PC-3 (cell line): Measurements from ENCODE around the gene ABLIM3. TPM values are rescaled to one million over a fixed set of nuclear protein-coding genes. Genes with fewer than 3 reads are reported as not detected.

ENCODE experiments used
- ATAC-seq: fragments of 200-7000 bp; cut with Tn5 transposase; 2 replicates; pipeline ENCODE4 v1.9.1; 2020; ENCODE audit warnings: mild to moderate bottlenecking, moderate library complexity
- BruUV-seq: library from RNA; stranded (reverse); fragments of 400-500 nt; replicated peaks from 2 replicates; lab custom pipeline; 2021; lab: Mats Ljungman, UMichigan
- CTCF ChIA-PET: fragments of 300-600 bp; sonication (Branson Sonifier 250); formaldehyde crosslinking; loops from one replicate; lab custom pipeline; 2022; ENCODE audit warnings: antibody characterized with exemption; lab: Charles Lee
- POLR2A ChIA-PET: fragments of 300-600 bp; sonication (Branson Sonifier 250); formaldehyde crosslinking; loops from one replicate; lab custom pipeline; 2022; ENCODE audit warnings: antibody characterized with exemption; ENCODE audit not compliant: unreplicated experiment; lab: Charles Lee
- DNase-seq: peaks from one replicate; pipeline ENCODE4 v3.0.0-alpha.2; 2015
- H2AFZ ChIP-seq: fragments of 300-600 bp; sonication (generic); 2 replicates; pipeline ENCODE4 v1.6.0; 2016; ENCODE audit warnings: antibody characterized with exemption, low read length
- H3F3A ChIP-seq: fragments of 300-600 bp; sonication (generic); one replicate; pipeline ENCODE4 v1.6.0; 2017; ENCODE audit warnings: antibody characterized with exemption, low read length, control low read depth, mild to moderate bottlenecking; ENCODE audit not compliant: unreplicated experiment
- H3K27ac ChIP-seq: fragments of 300-600 bp; sonication (generic); 2 replicates; pipeline ENCODE4 v1.5.1; 2016; ENCODE audit warnings: mild to moderate bottlenecking, low read length
- H3K27me3 ChIP-seq: fragments of 300-600 bp; sonication (generic); 2 replicates; pipeline ENCODE4 v1.6.1; 2016; ENCODE audit warnings: low read length, mixed read lengths
- H3K36me3 ChIP-seq: fragments of 300-600 bp; sonication (generic); 2 replicates; pipeline ENCODE4 v1.6.1; 2016; ENCODE audit warnings: low read depth, mixed run types, low read length, mixed read lengths
- H3K4me1 ChIP-seq: fragments of 300-600 bp; sonication (generic); 2 replicates; pipeline ENCODE4 v1.5.1; 2016; ENCODE audit warnings: low read length; ENCODE audit not compliant: insufficient read depth
- H3K4me2 ChIP-seq: fragments of 300-600 bp; sonication (generic); 2 replicates; pipeline ENCODE4 v1.6.0; 2016; ENCODE audit warnings: low read length
- H3K4me3 ChIP-seq: fragments of 300-600 bp; sonication (generic); 2 replicates; pipeline ENCODE4 v1.5.1; 2016; ENCODE audit warnings: mild to moderate bottlenecking, low read length, mixed read lengths
- H3K79me2 ChIP-seq: fragments of 300-600 bp; sonication (generic); 2 replicates; pipeline ENCODE4 v1.6.1; 2017; ENCODE audit warnings: low read length, mixed read lengths
- H3K9ac ChIP-seq: fragments of 300-600 bp; sonication (generic); 2 replicates; pipeline ENCODE4 v1.6.0; 2016; ENCODE audit warnings: mild to moderate bottlenecking, low read length
- H3K9me2 ChIP-seq: fragments of 300-600 bp; sonication (generic); replicated peaks from 2 replicates; pipeline ENCODE4 v1.6.1; 2016; ENCODE audit warnings: mixed run types, low read length, mixed read lengths
- H3K9me3 ChIP-seq: fragments of 300-600 bp; sonication (generic); 2 replicates; pipeline ENCODE4 v1.6.1; 2016; ENCODE audit warnings: low read length, mixed read lengths
- H4K20me1 ChIP-seq: fragments of 300-600 bp; sonication (generic); 2 replicates; pipeline ENCODE4 v1.6.1; 2016; ENCODE audit warnings: low read length, mixed read lengths
- CTCF ChIP-seq: fragments of 300-600 bp; sonication (generic); conservative IDR thresholded peaks from 2 replicates; pipeline ENCODE4 v1.5.1; 2017; ENCODE audit warnings: antibody characterized with exemption, low read depth, mild to moderate bottlenecking, low read length
- EZH2 ChIP-seq: fragments of 300-600 bp; sonication (generic); IDR thresholded peaks from one replicate; pipeline ENCODE4 v1.6.1; 2017; ENCODE audit warnings: antibody characterized with exemption, mild to moderate bottlenecking, low read length; ENCODE audit not compliant: unreplicated experiment
- EZH2phosphoT487 ChIP-seq: fragments of 300-600 bp; sonication (generic); IDR thresholded peaks from 2 replicates; pipeline ENCODE4 v1.6.1; 2018; ENCODE audit warnings: mild to moderate bottlenecking, antibody characterized with exemption, low read length, borderline replicate concordance
- intact Hi-C: fragments of 100-400 bp; cut with micrococcal nuclease; formaldehyde crosslinking; loops from 2 replicates; pipeline ENCODE4 v1.9.0; 2023
- total RNA-seq: library from RNA; depleted of rRNA; stranded (reverse); fragments of >200 nt; gene quantifications from 2 replicates; pipeline ENCODE4 v1.2.3, GENCODE V29; 2014

ABLIM3 gene
- total RNA-seq, 1 experiment from 2014 or later: 43.6 TPM

DNA sequence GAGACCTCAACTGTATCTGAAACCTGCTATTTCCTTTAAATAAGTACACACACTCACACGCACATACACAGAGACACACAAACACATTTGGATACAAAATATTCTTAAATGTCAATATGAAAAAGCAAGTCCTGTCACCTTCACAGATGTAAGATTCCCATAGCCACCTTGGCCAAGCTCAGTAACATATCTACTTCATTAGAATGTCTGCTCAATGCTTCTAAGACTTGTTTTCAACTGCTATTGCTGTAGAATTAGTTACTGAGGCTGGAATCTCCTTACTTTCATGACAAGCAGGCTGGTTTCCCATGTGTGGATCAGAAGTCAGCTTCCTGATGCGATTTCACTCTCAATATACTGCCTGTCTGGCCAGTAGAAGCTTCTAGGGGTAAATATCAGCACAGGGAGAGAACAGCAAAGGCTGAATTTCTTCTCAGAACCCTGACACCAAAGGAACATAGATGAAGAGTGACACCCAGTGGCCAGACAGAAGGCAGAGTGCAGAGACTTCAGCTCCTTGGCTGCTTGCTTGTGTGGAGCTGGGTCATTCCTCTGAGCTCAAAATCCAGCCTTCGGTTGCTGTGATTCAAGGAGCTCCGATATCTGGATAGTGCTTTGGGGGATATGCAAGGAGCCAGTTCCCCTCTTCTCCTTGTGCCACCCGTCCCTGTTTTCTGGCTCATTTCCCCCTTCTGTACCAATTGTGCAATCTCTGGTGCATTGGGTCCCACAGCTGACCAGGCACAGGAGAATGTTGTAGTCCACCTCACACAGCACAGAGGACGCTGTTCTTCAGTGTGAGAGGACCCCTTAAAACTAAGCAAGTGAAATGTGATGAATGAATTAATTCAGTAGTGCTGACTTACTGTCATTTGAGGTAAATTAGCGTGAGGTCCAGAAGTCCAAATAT is 26.6 kb upstream of the ABLIM3 start:
- Histone ChIP-seq H3K27ac (peak overlapping the region; percentile 53), H3K27me3 (no peaks in the 10 kb centered on the region), H3K79me2 (no peaks in the 10 kb centered on the region), H2AFZ (peak overlapping the region; percentile 49), H4K20me1 (no peaks in the 10 kb centered on the region), H3K4me2 (peak overlapping the region; percentile 63), H3K9me3 (no peaks in the 10 kb centered on the region), H3F3A (no peaks in the 10 kb centered on the region), H3K4me1 (peaks cover 55% of the 10 kb centered on the region), H3K9me2 (no peaks in the 10 kb centered on the region), H3K9ac (peak overlapping the region; percentile 22), H3K4me3 (peak overlapping the region; percentile 5; the same call in 1 of the 2 replicates), H3K36me3 (no peaks in the 10 kb centered on the region)
- TSS peak; percentile 87 for BruUV-seq
- intact Hi-C loops: loop anchor here (1.0 kb wide), 13 partner anchors 40 to 381 kb away; partner anchors contain the start of gene ADRB2
- DNase-seq: peak; percentile 99
- ChIA-PET CTCF (interaction anchor here (0.5 to 2.6 kb wide), 52 partner anchors 11 to 384 kb away, joined by 3 to 157 read pairs (median 7); partner anchors contain the start of genes ADRB2 and SH3TC2), POLR2A (interaction anchor here (0.6 to 1.0 kb wide), 7 partner anchors 42 to 289 kb away, joined by 3 to 7 read pairs (median 5); no protein-coding TSS in a partner anchor)
- TF ChIP-seq EZH2: no peak
- peak; percentile 100 for TF ChIP-seq CTCF
- peak; percentile 91 for ATAC-seq

GRCh38 chr5:149117970-149118369 is 23.3 kb upstream of the ABLIM3 start:
- no TSS peak for BruUV-seq
- ATAC-seq (no peak), DNase-seq (no peak)
- Histone ChIP-seq H3K4me1 (peaks cover 40% of the 10 kb centered on the region), H2AFZ (no peak overlapping the region), H3K4me2 (peak overlapping the region; percentile 50), H3K79me2 (no peaks in the 10 kb centered on the region), H3K27ac (no peak overlapping the region), H3K9me3 (no peaks in the 10 kb centered on the region), H3K9me2 (no peaks in the 10 kb centered on the region), H3K27me3 (no peaks in the 10 kb centered on the region), H3K9ac (no peak overlapping the region), H3K36me3 (no peaks in the 10 kb centered on the region), H3F3A (no peaks in the 10 kb centered on the region), H4K20me1 (no peaks in the 10 kb centered on the region), H3K4me3 (no peak overlapping the region)
- intact Hi-C loops: loop anchor here (2.0 kb wide), 1 partner anchor 673 kb away; no protein-coding TSS in a partner anchor
- ChIA-PET CTCF (interaction anchor here (0.5 to 1.0 kb wide), 4 partner anchors 45 to 602 kb away, joined by 3 to 4 read pairs (median 4); no protein-coding TSS in a partner anchor), POLR2A (no interaction called here)
- TF ChIP-seq CTCF (no peak), EZH2 (no peak), EZH2phosphoT487 (no peak)
